Activated CD4-positive, alpha-beta T cell treated with anti-CD3 and anti-CD28 coated beads for 4 hours (primary cell): ENCODE results near the gene EVX1.

Experiments used
- DNase-seq, 2 donors: peaks; one replicate each; pipeline ENCODE4 v3.0.0-alpha.2; 2020

EVX1 gene

DNA sequence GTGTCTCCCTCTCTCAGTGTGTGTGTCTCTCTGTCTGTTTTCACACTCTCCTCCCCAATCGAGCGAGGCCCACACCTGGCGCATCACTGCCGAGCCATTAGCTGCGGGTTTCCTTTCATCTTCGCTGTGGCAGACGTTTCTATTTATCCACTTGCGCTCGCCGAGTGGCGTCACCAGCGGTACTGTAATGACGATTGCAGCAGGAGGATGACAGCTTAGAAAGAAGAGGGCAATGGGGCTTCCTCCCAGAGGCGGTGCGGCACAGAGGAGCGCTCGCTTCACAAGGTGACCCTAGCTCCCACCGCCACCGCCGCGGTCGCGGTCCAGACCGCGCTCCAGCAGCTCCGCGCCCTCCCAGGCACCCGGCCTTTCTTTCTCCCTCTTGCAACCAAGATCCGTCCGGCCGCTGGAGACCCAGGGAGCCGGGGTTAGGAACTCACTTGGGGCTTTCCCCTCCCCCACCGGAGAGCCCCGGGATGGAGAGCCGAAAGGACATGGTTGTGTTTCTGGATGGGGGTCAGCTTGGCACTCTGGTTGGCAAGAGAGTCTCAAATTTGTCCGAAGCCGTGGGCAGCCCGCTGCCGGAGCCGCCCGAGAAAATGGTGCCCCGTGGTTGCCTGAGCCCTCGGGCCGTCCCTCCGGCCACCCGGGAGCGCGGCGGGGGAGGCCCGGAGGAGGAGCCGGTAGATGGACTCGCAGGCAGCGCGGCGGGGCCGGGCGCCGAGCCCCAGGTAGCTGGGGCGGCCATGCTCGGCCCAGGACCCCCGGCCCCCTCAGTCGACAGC is at the start of gene EVX1:
TSS of gene EVX1 (plus strand) at position 248 of the 785 bp plus-strand sequence. CDS start at position 477, 229 bp downstream.
- DNase-seq = peak in 1 of 2 donors; percentile 8

DNA sequence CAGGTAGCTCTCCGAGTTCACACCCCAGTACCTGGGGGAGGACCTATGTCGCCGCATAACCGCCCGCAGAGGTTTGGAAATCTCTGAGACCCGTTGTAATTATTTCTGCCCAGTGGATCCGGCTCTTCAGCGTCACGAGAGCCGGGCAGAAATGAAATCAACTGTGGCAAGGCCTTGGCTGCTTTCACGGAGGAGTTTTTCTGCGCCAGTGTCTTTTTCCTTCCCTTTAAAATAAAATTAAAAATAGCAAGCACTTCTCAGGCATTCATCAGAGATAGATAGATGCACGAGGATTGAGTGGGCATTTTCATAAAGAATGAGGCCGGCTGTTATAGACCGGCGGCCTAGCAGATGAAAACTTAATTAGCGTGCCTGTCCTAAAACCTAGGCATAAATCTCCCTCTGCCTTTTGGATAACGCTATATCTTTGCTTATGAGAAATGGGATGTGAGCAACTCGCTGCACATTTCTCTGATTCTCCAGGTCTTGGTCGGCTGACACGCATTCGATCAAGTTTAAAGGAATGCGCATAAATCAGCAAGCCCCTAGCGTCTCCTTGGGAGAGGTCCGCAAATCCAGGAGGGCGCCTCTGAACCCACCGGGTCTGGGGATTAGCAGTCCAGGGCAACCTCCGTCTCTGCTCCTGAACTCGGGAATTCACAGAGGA is 49.1 kb upstream of the EVX1 start:
- no peak for DNase-seq

DNA sequence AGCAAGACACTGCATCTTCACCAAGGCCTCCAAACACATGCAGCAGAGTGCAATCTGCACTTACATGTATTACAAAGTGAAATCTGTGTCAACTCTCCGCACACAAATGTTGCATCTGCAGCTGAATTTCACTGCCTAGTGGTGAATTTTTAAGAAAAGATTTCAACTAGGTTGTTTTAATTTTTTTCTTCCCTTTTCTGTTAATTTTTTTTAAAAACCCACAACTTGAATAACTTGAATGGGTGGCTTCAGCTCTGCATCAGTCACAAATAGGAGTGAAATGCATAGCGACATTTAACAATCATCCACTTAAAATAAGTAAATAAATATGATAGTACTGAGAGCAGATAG is 48.6 kb upstream of the EVX1 start:
- DNase-seq = no peak

DNA sequence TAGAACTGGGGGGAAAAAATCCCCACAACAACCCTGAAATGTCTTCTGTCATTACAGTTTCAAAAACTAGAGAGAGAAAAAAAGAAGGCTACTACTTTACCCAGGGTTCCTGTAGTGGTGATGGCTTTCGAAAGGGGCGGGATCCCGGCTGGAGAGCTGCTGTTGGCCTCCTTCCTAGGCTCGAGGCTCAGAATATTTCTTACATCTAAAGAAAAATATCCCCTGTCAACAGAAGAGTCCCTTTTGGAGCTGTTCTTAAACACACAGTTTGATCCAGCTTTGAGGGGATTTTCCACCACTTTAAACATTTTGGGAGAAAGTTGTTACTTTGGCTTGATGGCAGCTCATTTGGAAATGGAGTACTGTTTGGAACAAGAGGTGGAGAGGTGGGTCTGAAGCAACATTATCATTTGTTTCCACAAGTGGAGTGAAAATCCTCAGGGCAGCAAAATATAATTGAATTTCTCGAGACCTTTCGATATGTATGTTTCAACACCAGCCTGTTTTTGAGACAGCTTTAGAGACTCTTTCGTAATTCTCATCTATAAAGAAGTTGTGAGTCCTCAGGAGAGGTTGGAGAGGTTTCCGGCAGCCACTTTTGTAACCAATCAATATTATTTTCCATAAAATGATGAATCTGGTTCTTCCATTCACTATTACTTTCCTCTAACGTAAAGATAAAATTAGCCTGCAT is 47.8 kb upstream of the EVX1 start:
- DNase-seq = no peak

DNA sequence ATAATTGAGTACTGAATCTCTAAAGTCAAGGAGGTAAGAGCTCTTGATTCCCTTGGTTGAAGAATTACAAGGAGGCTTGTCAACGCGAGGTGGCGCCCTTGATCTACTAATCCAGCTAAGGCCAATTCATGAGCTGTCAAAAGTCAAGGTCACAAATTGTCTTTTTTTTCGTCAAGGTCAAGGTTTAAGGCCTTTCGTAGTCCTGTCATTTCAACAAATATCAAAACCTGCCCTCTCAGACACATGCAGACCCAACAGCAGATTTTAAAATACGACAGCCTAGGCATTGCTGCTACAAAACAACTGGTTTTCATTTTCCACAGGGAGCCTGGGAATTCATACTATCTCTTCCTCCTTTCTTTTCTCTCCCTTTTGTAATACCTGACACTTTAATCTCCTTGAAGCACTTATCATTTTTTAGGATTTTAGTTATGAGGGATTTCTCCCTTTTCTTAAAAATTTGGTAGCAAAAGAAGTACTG is 46.3 kb upstream of the EVX1 start:
- DNase-seq = peak; percentile 78 to 88

DNA sequence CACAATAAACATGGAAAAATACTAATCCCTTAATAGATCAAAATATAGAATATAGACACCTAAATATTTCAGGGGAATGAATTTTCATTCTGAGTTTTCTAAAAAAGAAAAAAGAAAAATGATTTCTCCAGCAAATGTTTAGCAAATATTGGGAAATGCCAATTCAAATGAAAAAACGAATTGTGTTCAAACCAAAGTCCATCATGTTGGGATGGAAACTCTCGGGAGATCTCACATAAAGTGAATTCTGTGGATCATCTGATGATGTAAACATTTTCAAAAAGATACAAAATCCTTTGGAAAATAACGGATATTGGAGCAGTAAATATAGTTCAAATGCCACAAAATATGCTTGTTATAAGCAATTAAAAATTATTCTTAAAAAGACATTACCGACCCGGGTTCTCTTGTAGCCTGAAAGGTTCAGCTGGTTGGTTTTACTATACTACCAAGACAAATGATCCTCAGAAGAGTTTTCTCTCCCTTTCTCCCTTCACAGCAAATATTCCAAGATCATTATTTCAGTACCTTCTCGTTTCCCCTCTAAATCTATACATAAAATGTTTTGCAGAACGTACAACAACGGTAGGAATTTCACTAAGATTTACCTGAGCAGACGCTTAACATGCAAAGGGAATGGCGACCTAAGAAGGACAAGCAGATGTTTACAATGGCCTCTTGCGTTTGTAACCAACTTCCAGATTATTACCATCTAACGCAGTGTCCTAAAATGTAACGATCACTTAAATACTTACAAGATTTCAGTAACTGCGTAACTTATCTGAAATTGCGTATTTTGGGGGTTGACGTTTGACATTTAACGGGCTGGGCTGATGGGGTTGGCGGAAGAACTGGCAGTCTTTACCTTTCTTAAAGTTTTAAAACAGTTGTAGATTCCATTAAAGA is 45.2 kb upstream of the EVX1 start:
- DNase-seq = no peak

DNA sequence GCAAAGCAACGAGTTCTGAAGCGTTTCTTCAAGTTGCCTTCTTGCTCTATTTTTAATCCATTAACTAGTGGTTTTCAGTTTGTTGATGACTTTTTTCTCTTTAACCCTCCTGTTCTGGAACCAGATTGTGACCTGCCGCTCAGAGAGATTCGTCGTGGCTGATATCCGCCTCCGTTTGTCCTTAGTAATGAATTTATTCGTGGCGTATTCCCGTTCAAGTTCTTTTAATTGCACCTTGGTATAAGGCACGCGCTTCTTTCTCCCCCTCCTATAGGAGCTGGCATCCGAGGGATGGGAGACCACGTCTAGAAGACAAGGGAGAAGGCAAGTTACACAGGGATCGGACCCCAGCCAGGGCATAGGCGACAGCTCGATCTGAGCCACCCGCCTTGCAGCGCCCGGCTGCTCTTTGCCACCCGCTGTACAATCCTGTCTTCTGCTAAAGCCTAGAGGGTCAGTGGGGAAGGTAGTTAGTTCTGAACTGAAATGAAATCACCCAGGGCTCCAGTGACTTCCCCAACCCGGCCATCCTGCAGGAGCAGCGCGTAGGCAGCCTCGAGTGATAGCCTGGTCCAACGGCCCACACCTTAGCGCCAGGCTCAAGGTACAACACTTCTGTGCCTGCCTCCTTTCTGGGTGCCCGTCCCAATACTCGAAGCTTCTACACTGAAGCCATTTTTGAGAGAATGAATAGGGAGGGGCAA is 44.3 kb upstream of the EVX1 start:
- no peak for DNase-seq

DNA sequence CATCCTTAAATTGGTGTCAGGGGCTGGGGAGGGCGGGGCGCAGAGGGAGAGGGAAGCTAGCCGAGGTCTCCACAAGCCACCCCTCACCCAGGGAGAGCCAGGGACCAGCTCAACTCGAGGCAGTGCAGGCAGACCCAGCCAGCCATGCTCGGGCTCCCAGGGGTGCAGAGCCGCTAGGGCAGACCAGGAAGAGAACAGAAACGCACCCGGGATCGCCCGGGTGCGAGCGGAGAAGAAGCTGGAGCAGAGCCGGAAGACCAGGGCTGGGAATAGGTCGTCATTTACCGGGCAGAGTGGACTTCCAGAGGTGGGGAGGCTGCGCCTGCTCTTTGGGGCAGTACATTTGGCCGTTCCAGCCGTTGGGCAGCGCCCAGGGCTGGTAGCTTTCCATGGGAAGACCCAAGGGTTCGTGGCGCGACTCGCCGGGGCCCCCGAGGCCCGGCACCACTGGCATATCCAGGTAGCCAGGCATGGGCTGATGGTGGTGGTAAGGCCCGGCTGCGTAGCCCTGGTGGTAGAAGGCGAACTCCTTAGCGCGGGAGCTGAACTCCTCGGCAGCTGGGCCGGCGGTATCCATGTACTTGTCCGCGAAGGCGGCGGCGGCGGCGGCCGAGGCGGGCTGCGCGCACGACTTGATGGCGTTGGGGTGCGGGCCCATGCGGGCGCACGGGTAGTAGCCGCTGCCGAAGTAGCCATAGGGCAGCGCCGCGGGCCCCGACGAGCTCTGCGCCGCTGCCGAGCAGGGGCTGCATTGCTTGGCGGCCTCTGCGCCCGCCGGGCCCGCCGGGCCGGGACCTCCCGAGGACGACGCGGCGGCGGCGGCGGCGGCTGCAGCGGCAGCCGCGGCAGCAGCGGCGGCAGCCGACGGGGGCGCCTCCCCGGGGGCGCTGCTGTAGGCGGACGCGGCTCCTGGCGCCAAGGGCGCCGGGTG is 43.5 kb upstream of the EVX1 start:
- DNase-seq = no peak

DNA sequence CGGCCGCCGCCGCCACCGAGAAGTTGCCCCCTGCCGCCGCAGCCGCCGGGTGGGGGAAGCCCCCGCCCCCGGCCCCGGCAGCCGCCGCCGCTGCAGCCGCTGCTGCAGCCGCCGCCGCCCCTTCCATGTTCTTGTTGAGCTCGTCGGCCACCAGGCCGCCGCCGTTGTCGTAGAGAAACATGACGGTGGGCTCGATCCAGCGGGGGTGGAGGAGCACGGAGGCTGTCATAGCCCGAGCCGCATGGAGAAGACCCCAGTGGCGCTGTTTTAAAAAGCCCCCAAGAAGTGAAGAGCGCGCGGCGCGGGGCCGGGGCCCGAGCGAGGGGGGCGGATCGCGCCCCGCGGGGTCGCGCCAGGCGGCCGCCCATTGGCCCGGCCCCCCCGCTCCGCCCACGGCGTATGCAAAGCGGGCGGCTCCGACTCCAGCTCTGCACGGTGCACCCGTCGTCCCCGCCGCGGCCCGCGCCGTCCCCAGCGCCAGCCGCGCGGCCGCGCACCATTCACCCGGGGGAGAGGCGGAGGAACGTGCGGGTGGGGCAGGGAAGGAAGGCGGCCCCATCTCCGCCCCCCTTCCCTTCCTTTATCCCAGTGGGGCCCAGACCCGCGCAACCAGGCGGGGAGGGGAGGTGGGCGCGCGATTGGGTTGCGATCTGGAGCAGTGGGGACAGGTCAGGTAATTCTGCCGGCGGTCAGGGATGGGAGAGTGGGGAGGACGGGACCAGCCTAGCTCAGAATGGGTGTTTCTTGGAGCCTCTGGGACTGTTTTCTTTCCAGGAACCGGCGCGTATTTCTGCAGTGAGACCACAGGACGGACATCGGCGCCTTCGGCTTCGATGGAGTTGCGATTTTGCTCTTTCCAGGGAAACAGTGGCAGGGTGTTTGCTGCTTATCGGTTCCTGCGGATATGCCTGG is 42.5 kb upstream of the EVX1 start, which contains the start of gene HOXA13:
TSS of gene HOXA13 (minus strand) at position 243 of the 912 bp plus-strand sequence. CDS start at position 229, 14 bp downstream.
- no peak for DNase-seq

DNA sequence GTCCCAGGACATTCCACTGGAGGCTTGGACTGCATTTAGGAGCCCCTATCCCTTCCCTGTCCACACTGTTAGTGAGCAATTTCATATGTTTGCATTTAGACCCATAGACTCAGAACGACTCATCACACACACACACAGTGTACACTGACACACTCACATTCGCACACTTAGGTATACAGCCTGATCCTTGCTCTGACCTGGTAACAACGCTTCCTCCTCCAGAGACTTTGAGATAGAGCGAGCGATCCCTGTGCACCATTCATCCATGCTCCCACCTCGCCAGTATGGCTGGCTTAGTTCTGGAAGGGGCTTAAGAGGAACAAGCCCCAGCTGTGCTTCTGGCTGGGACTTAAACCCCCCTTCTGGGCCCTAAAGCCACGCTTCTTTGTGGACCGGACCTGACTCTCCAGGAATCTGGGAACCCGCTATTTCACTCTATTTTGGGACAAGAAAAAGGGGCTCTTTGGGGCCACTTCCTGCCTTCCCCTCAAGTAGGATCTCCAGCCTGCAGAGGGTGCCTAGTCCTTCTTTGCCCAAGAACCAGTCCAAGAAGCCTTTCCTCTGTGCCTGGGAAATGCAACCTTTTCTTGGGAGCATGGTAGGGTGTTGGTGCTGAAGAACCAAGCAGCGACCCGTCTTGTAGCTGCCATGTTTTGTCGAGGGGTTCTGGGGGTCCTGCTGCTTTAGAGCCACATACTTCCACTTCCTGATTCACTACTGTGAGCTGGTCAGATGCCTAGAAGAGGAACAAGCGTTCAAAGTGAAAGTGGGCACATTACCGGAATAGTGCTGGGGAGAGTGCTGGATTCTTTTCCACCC is 41.6 kb upstream of the EVX1 start:
- no peak for DNase-seq

DNA sequence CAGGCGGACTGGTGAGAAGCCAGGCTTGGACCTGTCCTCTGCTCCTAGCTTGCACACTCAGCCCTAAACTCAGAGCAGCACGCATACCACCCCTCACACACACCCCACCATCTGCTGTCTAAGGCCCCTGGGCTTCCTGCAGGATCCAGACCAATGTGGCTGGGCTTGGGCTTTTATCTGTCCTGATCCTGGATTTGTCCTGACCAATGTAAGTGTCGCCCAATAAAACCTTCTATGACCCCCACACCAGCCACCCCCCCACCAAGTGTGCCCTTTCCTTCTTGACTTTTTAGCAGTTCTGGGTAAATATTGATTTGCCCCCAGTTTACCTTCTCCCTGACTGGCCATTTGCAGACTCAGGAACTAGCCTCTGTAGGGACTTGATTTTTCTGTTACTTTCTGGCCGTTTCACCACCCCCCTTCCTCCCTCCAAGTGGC is 41.0 kb upstream of the EVX1 start:
- no peak for DNase-seq

DNA sequence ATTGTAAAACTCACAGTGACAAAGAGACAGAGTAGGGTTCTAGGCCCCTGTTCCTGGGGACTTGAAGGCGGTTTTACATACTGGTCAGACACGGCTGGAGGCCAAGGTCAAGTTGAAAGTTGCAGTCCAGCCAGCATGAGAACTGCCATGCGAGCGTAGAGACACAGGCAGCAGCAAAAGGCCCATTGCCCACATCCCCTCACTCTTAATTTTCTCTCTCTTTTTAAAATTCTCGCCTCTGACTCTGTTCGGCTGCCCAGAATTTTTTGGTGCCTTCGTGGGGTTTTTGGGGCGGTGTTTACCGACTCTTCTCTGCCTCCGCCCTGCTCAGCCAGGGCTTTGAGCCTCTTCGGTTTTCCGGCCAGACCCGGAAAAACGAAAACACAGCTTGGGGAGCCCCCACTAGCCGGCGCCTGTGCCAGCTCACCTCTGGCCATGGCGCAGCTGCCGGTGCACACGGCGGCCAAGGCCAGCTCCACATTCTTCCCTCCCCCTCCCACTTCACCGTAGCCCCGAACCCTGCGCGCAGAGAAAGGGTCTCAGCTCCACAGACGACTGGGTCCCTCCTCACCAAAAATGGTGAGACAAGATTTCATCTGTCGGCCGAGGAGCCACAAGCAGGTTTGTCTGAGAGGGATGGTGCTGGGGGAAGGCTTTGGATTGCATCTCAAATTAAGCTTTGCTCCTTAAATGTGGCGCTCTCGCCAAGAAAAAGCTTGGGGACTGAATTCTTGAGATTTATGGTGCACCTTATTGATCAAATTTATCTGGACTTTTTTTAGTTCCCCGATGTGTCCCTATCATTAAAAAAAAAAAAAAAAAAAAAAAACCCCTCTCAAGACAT is 40.4 kb upstream of the EVX1 start:
- no peak for DNase-seq

DNA sequence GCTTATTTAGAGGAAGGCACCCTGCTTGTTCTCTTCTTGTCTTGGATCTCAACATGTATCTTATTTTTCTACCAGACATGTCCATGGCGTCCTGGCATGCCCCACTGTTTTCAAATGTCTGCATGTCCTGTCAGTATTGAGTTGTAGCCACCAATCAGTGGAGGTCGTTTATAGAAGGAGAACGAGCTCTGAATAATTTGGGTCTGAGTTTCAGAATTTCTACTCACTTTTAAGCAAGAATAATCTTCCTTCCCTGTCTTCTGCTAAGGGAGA is 39.8 kb upstream of the EVX1 start:
- no peak for DNase-seq

DNA sequence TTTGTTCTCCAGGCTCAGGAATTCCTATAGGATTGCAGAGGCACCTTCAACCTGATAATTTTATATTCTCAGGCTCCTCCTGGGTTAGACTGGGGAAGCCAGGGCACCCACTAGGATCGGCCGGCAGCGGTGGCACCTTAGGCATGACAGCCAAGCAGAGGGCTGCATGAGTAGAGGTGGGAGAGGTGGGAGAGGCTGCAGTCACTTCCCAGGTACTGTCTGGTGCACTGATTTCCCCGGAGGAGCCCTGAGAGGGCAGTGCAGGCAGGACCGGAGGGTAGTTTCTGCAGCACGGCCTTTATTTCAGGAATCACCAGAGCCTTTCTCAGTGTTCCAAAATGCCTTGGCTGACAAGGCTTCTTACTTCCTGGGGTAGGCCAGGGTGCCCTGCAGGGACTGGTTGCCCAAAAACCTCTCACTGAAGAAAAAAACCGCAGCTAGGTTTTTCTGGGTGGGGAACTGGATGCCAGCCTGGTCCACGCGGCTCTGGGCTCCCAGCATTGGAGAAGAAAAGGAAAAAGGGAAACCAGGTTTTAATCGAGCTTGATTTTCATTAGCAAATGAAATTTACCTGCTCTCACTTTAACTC is 39.1 kb upstream of the EVX1 start:
- no peak for DNase-seq

DNA sequence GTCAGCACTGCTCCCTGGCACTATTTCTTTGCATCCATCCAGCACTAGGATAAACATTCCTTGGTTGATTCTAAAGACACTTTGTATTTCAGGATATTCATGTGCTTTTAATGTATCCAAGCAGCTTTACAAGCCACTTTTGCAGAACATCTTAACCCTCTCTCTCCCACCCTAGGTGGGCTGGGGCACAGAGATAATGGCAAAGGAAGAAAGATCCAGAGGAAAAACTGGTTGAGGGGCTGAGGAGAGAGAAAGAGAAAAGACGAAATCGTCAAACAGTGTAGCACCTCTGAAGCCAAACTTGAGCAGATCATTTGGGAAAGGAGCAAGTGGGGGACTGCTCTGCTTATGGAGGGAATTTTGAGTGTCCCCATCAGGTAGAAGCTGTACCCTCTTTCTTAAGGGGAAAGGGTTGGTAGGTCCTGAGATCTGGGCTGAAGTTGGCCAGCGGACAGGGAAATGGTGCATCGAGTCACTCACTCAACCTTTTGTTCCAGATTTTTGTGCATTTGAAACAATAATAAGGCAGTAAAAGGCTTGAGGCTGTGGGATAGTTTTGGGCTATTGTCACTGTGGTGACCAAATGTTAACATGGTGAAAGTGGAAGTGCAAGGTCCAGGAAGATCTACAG is 38.5 kb upstream of the EVX1 start:
- DNase-seq = no peak

DNA sequence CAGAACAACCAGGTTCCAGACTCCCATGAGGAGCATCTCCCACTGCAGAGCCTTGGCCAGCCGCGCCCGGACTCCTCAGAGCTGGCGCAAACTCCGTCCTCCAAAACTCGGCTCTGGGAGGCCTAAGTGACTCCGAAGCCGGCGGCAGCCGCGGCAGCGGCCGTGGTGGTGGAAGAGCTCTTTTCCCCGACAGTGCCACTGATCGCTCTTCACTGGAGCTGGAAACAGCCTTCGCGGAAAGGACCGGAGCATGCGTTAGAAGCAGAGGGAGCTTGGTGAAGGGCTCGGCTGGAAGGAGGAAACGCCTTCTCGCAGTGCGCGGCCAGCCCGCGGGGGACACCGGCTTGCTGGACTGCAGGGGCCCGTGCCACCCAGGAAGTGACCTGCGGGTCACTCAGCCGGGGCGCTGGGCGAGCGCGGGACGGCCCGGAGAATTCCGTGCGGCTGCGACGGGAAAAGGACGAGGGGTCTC is 37.7 kb upstream of the EVX1 start:
- no peak for DNase-seq
